ENCODE results near the gene SERPINA4. TPM values are rescaled to one million over a fixed set of nuclear protein-coding genes. Genes with fewer than 3 reads are reported as not detected.
A peak's percentile ranks its signal among the peaks of the same experiment; 100 is the strongest.

Gene SERPINA4
- polyA plus RNA-seq, 1 of the 3 experiments (the other 2 are of a cell fraction) = not detected

DNA sequence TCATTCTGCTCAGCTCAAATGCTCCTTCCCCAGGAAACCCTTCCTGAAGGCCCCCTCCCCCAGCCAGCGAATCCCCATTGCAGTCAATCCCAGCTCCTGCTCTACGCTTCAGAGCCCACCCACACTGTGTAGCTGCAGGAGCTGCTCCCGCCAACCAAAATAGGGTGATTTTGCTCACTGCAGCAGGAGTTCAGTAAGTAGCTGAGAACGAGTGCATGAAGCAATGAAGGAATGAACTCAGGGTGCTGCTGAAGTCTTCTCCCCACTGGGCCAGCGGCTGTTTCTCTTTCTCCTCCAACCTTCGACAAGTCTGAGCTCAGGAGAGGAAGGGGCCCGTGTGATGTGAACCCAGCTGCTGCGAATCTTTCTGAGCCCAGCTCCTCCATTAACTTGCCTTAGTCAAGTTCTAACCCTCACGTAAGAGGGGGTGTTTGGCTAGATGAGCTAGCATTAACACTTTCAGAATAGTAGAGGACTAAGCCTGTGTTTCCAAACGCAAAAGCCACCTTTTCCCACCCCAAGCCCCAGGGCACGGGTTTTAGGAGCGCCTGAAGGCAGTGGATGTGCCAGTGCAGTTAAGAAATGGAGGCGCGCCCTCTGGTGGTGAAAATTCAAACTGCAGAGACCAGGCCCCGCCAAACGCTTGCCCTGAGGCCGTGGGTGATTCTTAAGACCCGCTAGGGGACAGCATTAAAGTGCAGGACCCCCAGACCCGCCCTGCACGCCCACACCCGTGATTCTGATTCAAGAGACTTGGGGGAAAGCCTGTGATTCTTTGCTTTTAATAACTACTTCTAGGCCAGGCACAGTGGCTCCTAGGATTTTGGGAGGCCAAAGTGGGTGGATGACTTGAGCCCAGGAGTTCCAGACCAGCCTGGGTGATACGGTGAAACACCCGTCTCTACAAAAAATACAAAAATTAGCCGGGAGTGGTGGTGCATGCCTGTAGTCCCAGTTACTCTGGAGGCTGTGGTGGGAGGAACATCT is 11.9 kb upstream of the SERPINA4 start:
- ChIA-PET POLR2A (no interaction called here), CTCF (interaction anchor here (0.5 to 3.2 kb wide), 31 partner anchors 10 to 880 kb away, joined by 3 to 49 read pairs (median 4); partner anchors contain the start of genes SERPINA12, SERPINA2, SERPINA4 and SERPINA5)
- Histone ChIP-seq H3K27me3 (ENCODE audit: insufficient read depth) (no peaks in the 10 kb centered on the region), H3K9me3 (no peaks in the 10 kb centered on the region), H3K4me1 (ENCODE audit: control insufficient read depth in 1 of 2, insufficient read depth in 2 of 2, low read depth in 1 of 2, low read length in 1 of 2) (no peaks in the 10 kb centered on the region), H3K9me2 (no peaks in the 10 kb centered on the region), H3K27ac (ENCODE audit: low read depth in 2 of 2, low read length in 1 of 2) (no peak overlapping the region), H3K9ac (no peak overlapping the region), H2AFZ (ENCODE audit: low read depth) (peak overlapping the region; percentile 61; the same call in 1 of the 2 replicates), H3F3A (replicated peaks; ENCODE audit: insufficient read depth) (no peaks in the 10 kb centered on the region), H3K4me3 (ENCODE audit: low read depth in 2 of 2, low read length in 1 of 2) (no peak overlapping the region; a peak in 1 of 4 replicates), H3K4me2 (no peak overlapping the region), H3K79me2 (ENCODE audit: insufficient read depth) (no peaks in the 10 kb centered on the region), H4K20me1 (ENCODE audit: insufficient read depth) (no peaks in the 10 kb centered on the region), H3K36me3 (replicated peaks in 1 of 2; ENCODE audit: control insufficient read depth in 1 of 2, insufficient read depth in 2 of 2, low read length in 1 of 2) (no peaks in the 10 kb centered on the region)
- TF ChIP-seq CTCF (IDR thresholded peaks at IDR 0.05) = peak; percentile 93
- TF ChIP-seq RAD21 (IDR thresholded peaks at IDR 0.05; ENCODE audit: low read length) = peak; percentile 57
- peak; percentile 46 for TF ChIP-seq SMC3 (IDR thresholded peaks at IDR 0.05; ENCODE audit: low read depth, low read length)
- no peak for TF ChIP-seq FOSL2 (IDR thresholded peaks at IDR 0.05; ENCODE audit: borderline replicate concordance, low read depth)
- WGBS (ENCODE audit: low lambda C conversion rate) = 18% methylated on average over 18 of the region's 24 CpGs
- peak; percentile 66 for DNase-seq

GRCh38 chr14:94550041-94550440 is 11.2 kb upstream of the SERPINA4 start:
- ChIA-PET CTCF (interaction anchor here (0.7 to 3.2 kb wide), 14 partner anchors 9 to 60 kb away, joined by 3 to 49 read pairs (median 3); partner anchors contain the start of gene SERPINA4), POLR2A (no interaction called here)
- TF ChIP-seq SIN3A (IDR thresholded peaks at IDR 0.05; ENCODE audit: borderline replicate concordance, low read depth, low read length) (no peak), TEAD4 (IDR thresholded peaks at IDR 0.05; ENCODE audit: borderline replicate concordance, insufficient read depth) (no peak), FOSL2 (IDR thresholded peaks at IDR 0.05; ENCODE audit: borderline replicate concordance, low read depth) (no peak), TCF12 (IDR thresholded peaks at IDR 0.05) (no peak), ZBTB33 (IDR thresholded peaks at IDR 0.05; ENCODE audit: borderline replicate concordance, low read depth) (no peak), RXRA (IDR thresholded peaks at IDR 0.05; ENCODE audit: borderline replicate concordance, low read depth) (no peak), JUND (IDR thresholded peaks at IDR 0.05) (no peak), POLR2AphosphoS5 (IDR thresholded peaks at IDR 0.05; ENCODE audit: low read depth, low read length) (no peak), ELF1 (IDR thresholded peaks at IDR 0.05) (no peak), RAD21 (IDR thresholded peaks at IDR 0.05; ENCODE audit: low read length) (no peak), MAX (IDR thresholded peaks at IDR 0.05; ENCODE audit: low read depth) (no peak), MEF2A (IDR thresholded peaks at IDR 0.05; ENCODE audit: borderline replicate concordance, low read depth) (no peak), RCOR1 (IDR thresholded peaks at IDR 0.05; ENCODE audit: low read length) (no peak), PBX3 (IDR thresholded peaks at IDR 0.05) (no peak), RFX5 (IDR thresholded peaks at IDR 0.05; ENCODE audit: low read length) (no peak)
- TF ChIP-seq, protein P1, sequence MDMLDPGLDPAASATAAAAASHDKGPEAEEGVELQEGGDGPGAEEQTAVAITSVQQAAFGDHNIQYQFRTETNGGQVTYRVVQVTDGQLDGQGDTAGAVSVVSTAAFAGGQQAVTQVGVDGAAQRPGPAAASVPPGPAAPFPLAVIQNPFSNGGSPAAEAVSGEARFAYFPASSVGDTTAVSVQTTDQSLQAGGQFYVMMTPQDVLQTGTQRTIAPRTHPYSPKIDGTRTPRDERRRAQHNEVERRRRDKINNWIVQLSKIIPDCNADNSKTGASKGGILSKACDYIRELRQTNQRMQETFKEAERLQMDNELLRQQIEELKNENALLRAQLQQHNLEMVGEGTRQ (IDR thresholded peaks at IDR 0.05; ENCODE audit: borderline replicate concordance, low read depth, low read length) = no peak
- no peak overlapping the region for H3K4me3 ChIP-seq (ENCODE audit: low read depth in 2 of 2, low read length in 1 of 2)
- H3K36me3 ChIP-seq (replicated peaks in 1 of 2; ENCODE audit: control insufficient read depth in 1 of 2, insufficient read depth in 2 of 2, low read length in 1 of 2) = no peaks in the 10 kb centered on the region
- no peak overlapping the region for H2AFZ ChIP-seq (ENCODE audit: low read depth)
- no peaks in the 10 kb centered on the region for H3K4me1 ChIP-seq (ENCODE audit: control insufficient read depth in 1 of 2, insufficient read depth in 2 of 2, low read depth in 1 of 2, low read length in 1 of 2)
- H3K4me2 ChIP-seq = no peak overlapping the region
- no peaks in the 10 kb centered on the region for H4K20me1 ChIP-seq (ENCODE audit: insufficient read depth)
- H3K9me3 ChIP-seq = no peaks in the 10 kb centered on the region
- no peak overlapping the region for H3K27ac ChIP-seq (ENCODE audit: low read depth in 2 of 2, low read length in 1 of 2)
- H3K27me3 ChIP-seq (ENCODE audit: insufficient read depth) = no peaks in the 10 kb centered on the region
- no peaks in the 10 kb centered on the region for H3K9me2 ChIP-seq
- no peak for DNase-seq
- no peaks in the 10 kb centered on the region for H3F3A ChIP-seq (replicated peaks; ENCODE audit: insufficient read depth)
- H3K79me2 ChIP-seq (ENCODE audit: insufficient read depth) = no peaks in the 10 kb centered on the region
- H3K9ac ChIP-seq = no peak overlapping the region
- WGBS (ENCODE audit: low lambda C conversion rate) = 74% methylated on average over 4 of the region's 8 CpGs

Data from SK-N-SH (cell line).